HPDE6-E6E7 (cell line): ENCODE measurements around the gene MC2R.
"Not testable (repeated sequence)": the region's sequence is repeated elsewhere in the genome, so short reads cannot be mapped to it uniquely, and the experiment has no call there.

ENCODE experiments used
- DNase-seq: peaks from one replicate; pipeline ENCODE4 v3.0.0; 2011; ENCODE audit warnings: missing footprints; ENCODE audit errors: extremely low spot score

The MC2R gene

GRCh38 chr18:13893418-13893760, 21.9 kb downstream of the MC2R start:
- DNase-seq = no peak

GRCh38 chr18:13892098-13892497, 23.2 kb downstream of the MC2R start:
- no peak for DNase-seq

GRCh38 chr18:13890761-13891361, 24.5 kb downstream of the MC2R start:
- no peak for DNase-seq

GRCh38 chr18:13889671-13890070, 25.7 kb downstream of the MC2R start:
- DNase-seq = no peak

- DNase-seq = no peak
Measured at GRCh38 chr18:13888191-13888716, 27.1 kb downstream of the MC2R start.

- no peak for DNase-seq
Measured at GRCh38 chr18:13885009-13885408, 30.3 kb downstream of the MC2R start.

GRCh38 chr18:13879937-13880336, 35.4 kb downstream of the MC2R start:
- no peak for DNase-seq

- DNase-seq = no peak
Measured at GRCh38 chr18:13879492-13879891, 35.8 kb downstream of the MC2R start.

- no peak for DNase-seq
Measured at GRCh38 chr18:13878857-13879256, 36.5 kb downstream of the MC2R start.

GRCh38 chr18:13877157-13877556, 38.2 kb downstream of the MC2R start:
- no peak for DNase-seq

GRCh38 chr18:13874558-13874957, 40.8 kb downstream of the MC2R start:
- DNase-seq = no peak

GRCh38 chr18:13872932-13873331, 42.4 kb downstream of the MC2R start:
- DNase-seq = no peak

GRCh38 chr18:13872373-13872772, 43.0 kb downstream of the MC2R start:
- DNase-seq = no peak

- no peak for DNase-seq
Measured at GRCh38 chr18:13871701-13872100, 43.6 kb downstream of the MC2R start.

- no peak for DNase-seq
Measured at GRCh38 chr18:13868501-13869271, 46.6 kb downstream of the MC2R start.

GRCh38 chr18:13862898-13863297, 52.4 kb downstream of the MC2R start:
- not testable (repeated sequence) for DNase-seq

GRCh38 chr18:13849791-13850190, 65.5 kb downstream of the MC2R start:
- no peak for DNase-seq

GRCh38 chr18:13836559-13836958, 78.8 kb downstream of the MC2R start:
- DNase-seq = no peak

GRCh38 chr18:13835202-13835601, 80.1 kb downstream of the MC2R start:
- DNase-seq = no peak

GRCh38 chr18:13834496-13835015, 80.8 kb downstream of the MC2R start:
- DNase-seq = no peak
